Measurements from ENCODE around the gene CD300LG. TPM values are rescaled to one million over a fixed set of nuclear protein-coding genes. Genes with fewer than 3 reads are reported as not detected.

CD300LG gene
- total RNA-seq, 1 donor from 2014 or later: not detected

DNA sequence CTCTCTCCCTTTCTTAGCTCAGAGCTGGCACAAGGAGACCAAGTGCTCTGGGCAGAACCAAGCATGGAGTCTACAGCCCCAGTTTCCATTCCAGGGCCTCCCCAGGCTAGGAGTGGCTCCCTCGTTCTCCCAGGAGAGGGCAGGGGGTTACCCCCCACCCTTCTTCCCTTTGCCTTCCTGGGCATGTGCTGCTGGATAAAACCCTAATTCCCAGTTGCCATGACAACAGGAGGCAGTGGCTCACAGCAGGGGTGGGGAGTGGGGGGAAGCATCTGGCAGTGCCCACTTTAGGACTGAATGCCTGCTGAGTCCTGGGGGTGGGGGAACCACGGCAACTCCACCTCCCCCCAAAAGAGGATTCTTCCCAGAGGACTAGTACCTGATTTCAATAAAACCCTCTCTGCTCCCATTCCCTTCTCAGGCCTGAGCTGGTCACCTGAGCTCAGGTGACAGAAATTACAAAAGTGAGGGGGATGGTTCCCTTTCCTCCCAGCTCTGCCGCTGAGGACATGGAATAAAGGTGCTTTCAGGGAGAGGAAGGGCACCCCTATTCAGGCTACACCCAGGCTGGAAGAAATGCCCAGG lies 58.5 kb downstream of the CD300LG start:
- DNase-seq (ENCODE audit: low read depth): no peak

DNA sequence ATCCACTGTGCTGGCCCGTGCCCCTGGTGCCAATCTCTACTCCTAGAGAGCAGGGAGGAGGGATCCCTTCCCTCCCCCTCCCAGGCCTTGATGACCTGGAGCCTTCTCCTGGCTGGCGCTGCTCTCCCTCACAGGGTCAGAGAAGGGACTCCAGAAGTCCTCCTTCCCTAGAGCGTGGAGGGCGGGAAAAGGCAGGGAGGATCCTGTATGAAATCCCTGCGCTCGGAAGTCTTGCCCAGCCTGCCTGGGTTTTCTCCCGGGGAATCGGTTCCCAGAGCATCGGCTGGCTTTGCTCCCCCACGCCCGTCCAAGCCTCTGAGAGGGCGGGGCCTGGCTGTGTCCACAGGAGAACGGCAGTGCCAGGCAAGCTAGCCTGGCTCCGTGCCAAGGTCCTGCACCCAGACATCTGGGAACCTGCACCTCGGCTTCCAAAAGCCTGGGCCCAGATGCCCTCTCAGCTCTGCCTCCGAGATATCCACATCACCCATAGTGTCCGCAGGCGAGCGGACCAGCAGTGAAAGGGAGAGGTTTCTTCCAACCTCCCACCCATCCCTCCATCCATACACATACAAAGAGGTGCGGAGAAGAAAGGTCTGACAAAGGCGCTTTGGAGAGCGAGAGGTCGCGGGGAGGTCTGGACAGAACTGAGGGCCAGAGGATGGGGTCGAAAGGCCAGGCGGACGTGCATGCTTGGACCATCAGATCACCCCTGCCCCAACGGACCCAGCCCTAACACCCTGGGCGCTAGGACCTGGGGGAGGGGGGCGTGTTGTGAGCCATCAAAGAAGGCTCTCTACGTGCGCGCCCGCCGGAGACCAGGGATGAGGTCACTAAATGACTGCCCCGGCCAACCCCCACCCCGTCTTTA lies 59.2 kb downstream of the CD300LG start:
- peak; percentile 11 for DNase-seq (ENCODE audit: low read depth)

DNA sequence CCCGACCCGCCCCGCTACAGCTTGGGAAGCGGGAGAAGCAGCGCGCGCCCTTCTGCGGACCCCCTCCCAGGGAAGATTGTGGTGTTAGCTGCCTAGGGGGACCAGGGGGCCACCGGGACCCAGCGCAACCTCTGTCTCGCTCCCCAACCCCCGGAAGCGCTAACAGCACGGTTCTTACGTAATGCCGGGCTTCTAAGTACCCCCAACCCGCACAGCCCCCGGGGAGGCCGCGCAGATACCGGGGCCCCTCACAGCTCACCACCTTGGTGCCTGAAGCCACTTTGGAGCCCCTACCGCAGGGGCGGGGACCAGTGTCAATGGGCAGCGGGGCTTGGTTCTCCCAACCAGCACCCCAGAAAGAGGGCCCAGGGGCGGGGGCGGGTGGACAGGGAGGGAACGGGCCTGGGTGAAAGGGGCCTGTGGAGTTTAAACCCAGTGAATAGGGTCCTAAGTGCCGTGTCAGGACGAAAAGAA lies 60.0 kb downstream of the CD300LG start:
- no peak for DNase-seq (ENCODE audit: low read depth)

GRCh38 chr17:43907425-43907981 lies 60.5 kb downstream of the CD300LG start, which contains the start of gene MPP2:
Gene MPP2, minus strand, starts transcription at chr17:43907536. Its CDS starts 3,076 bp downstream, at chr17:43904460.
- peak; percentile 12 for DNase-seq (ENCODE audit: low read depth)

DNA sequence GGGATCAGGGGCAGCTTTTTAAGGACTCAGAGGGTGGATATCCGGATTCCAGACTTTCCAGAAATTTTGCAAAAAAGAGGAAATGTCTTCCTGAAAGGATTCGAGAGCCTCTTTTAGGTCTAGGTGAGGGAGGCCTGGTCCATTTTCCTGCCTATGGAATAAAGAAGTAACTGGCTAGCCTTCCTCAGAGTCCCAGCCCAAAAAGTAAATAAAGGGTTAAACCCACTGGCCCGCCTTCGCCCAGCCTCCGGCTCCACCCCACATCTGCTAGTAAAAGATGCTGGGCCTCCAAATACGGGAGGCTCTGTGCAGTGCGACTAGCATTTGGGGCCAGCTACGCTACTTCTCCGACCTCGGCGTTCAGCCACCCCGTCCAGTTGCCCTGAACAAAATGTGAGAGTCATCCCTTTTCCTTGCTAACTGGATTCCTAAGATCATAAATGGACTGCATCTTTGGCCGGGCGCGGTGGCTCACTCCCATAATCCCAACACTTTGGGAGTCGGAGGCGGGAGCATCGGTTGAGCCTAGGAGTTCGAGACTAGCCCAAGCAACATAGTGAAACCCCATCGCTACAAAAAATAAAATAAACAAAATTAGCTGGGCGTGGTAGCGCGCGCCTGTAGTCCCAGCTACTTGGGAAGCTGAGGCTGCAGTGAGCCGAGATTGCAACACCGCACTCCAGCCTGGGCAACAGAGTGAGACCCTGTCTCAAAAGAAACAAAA lies 61.2 kb downstream of the CD300LG start:
- no peak for DNase-seq (ENCODE audit: low read depth)

GRCh38 chr17:43909537-43910231 lies 62.7 kb downstream of the CD300LG start:
- DNase-seq (ENCODE audit: low read depth): no peak

- DNase-seq (ENCODE audit: low read depth): no peak
These were observed 64.9 kb downstream of the CD300LG start for GRCh38 chr17:43911904-43912303.

- DNase-seq (ENCODE audit: low read depth): no peak
These were observed 65.8 kb downstream of the CD300LG start for GRCh38 chr17:43912635-43913304.

Other genes starting within 250 kb of the CD300LG start
- gene MEOX1, start 185.3 kb upstream of the CD300LG start, total RNA-seq: 11.1 TPM in 1 of 2 replicates, not detected in the other
- not detected in 2 replicates for gene SOST, start 88.4 kb upstream of the CD300LG start, total RNA-seq
- 96.0 and 132 TPM in 2 replicates for gene DUSP3, start 68.2 kb upstream of the CD300LG start, total RNA-seq
- gene CFAP97D1, start 66.7 kb upstream of the CD300LG start, total RNA-seq: under 0.01 TPM in 1 of 2 replicates, not detected in the other
- gene MPP3, start 14.0 kb upstream of the CD300LG start, total RNA-seq: 6.8 and 8.5 TPM in 2 replicates
- 1.7 and 3.6 TPM in 2 replicates for gene MPP2, start 60.4 kb downstream of the CD300LG start, total RNA-seq
- gene PPY, start 95.3 kb downstream of the CD300LG start, total RNA-seq: not detected in 2 replicates
- not detected in 2 replicates for gene PYY, start 106.8 kb downstream of the CD300LG start, total RNA-seq
- 1.2 and 6.1 TPM in 2 replicates for gene NAGS, start 157.4 kb downstream of the CD300LG start, total RNA-seq
- gene TMEM101, start 167.8 kb downstream of the CD300LG start, total RNA-seq: 43.8 and 71.2 TPM in 2 replicates
- gene LSM12, start 219.5 kb downstream of the CD300LG start, total RNA-seq: 30.3 and 42.2 TPM in 2 replicates
- gene G6PC3, start 223.6 kb downstream of the CD300LG start, total RNA-seq: 15.8 and 54.2 TPM in 2 replicates

Measured in renal cortical epithelial cell (primary cell).